Neuronal stem cell (in vitro differentiated cells): ENCODE measurements around the gene ODF4.

Source experiments
- DNase-seq: peaks from one replicate; pipeline ENCODE4 v3.0.0-alpha.2; 2013; ENCODE audit warnings: low spot score
- H2AFZ ChIP-seq: one replicate; pipeline ENCODE4 v1.6.1; 2013; ENCODE audit warnings: mild to moderate bottlenecking, low read length, inconsistent platforms
- H2AK5ac ChIP-seq: 2 replicates; pipeline ENCODE4 v1.6.1; 2013; ENCODE audit warnings: low read depth, mild to moderate bottlenecking, inconsistent platforms, low read length, moderate library complexity, mixed read lengths
- H2BK120ac ChIP-seq: 2 replicates; pipeline ENCODE4 v1.6.1; 2013; ENCODE audit warnings: low read depth, mild to moderate bottlenecking, inconsistent platforms, low read length, moderate library complexity, mixed read lengths
- H2BK12ac ChIP-seq: one replicate; pipeline ENCODE4 v1.6.1; 2013; ENCODE audit warnings: low read length, inconsistent platforms
- H2BK15ac ChIP-seq: 2 replicates; pipeline ENCODE4 v1.6.1; 2013; ENCODE audit warnings: mild to moderate bottlenecking, low read length, inconsistent platforms, mixed read lengths
- H2BK5ac ChIP-seq: one replicate; pipeline ENCODE4 v1.6.1; 2013; ENCODE audit warnings: inconsistent platforms, mild to moderate bottlenecking, low read length, moderate library complexity
- H3K14ac ChIP-seq: one replicate; pipeline ENCODE4 v1.6.1; 2013; ENCODE audit warnings: low read length, inconsistent platforms
- H3K18ac ChIP-seq: 2 replicates; pipeline ENCODE4 v1.6.1; 2013; ENCODE audit warnings: low read length, inconsistent platforms
- H3K23ac ChIP-seq: 2 replicates; pipeline ENCODE4 v1.6.1; 2013; ENCODE audit warnings: low read depth, mild to moderate bottlenecking, mixed read lengths, low read length, inconsistent platforms; ENCODE audit not compliant: poor library complexity
- H3K27ac ChIP-seq: replicated peaks from 3 replicates; pipeline ENCODE4 v1.5.1; 2013; ENCODE audit warnings: low read length, inconsistent platforms
- H3K27me3 ChIP-seq, 3 experiments: 2 replicates each; pipeline ENCODE4 v1.6.1; 2013; ENCODE audit warnings: low read length in 3 of 3, mild to moderate bottlenecking in 2 of 3, inconsistent platforms in 1 of 3, low read depth in 1 of 3, mixed read lengths in 1 of 3, moderate library complexity in 1 of 3; ENCODE audit not compliant: control insufficient read depth in 3 of 3, insufficient read depth in 3 of 3
- H3K36me3 ChIP-seq, 2 donors: replicated peaks in 1 of 2; 2 replicates each; pipeline ENCODE4 v1.6.1; 2013; ENCODE audit warnings: low read length in 2 of 2; ENCODE audit not compliant: control insufficient read depth in 2 of 2, insufficient read depth in 2 of 2
- H3K4ac ChIP-seq: 2 replicates; pipeline ENCODE4 v1.6.1; 2013; ENCODE audit warnings: inconsistent platforms, mild to moderate bottlenecking, low read length, moderate library complexity
- H3K4me1 ChIP-seq, 2 donors: 1 replicate in 1 of 2; 2 replicates in 1 of 2; pipeline ENCODE4 v1.6.1; 2013; ENCODE audit warnings: low read length in 2 of 2, low read depth in 1 of 2; ENCODE audit not compliant: control insufficient read depth in 2 of 2, insufficient read depth in 1 of 2
- H3K4me2 ChIP-seq: one replicate; pipeline ENCODE4 v1.6.1; 2013; ENCODE audit warnings: mild to moderate bottlenecking, low read length, inconsistent platforms; ENCODE audit not compliant: insufficient read depth, poor library complexity, severe bottlenecking
- H3K4me3 ChIP-seq, 2 donors: 2 replicates each; pipeline ENCODE4 v1.5.1; 2013; ENCODE audit warnings: low read length in 2 of 2, mild to moderate bottlenecking in 2 of 2, inconsistent platforms in 1 of 2, moderate library complexity in 1 of 2
- H3K79me1 ChIP-seq: one replicate; pipeline ENCODE4 v1.6.1; 2013; ENCODE audit warnings: low read depth, mild to moderate bottlenecking, inconsistent platforms, low read length, moderate library complexity
- H3K9ac ChIP-seq: one replicate; pipeline ENCODE4 v1.6.1; 2013; ENCODE audit warnings: mild to moderate bottlenecking, low read depth, low read length, inconsistent platforms; ENCODE audit not compliant: poor library complexity
- H3K9me3 ChIP-seq, 2 donors: replicated peaks in 1 of 2; 2 replicates each; pipeline versions ENCODE3 to v1.6.1; 2013; ENCODE audit warnings: low read length in 2 of 2, mild to moderate bottlenecking in 2 of 2, inconsistent platforms in 1 of 2, low read depth in 1 of 2, mixed read lengths in 1 of 2, moderate library complexity in 1 of 2; ENCODE audit not compliant: control insufficient read depth in 2 of 2, insufficient read depth in 1 of 2
- H4K8ac ChIP-seq: one replicate; pipeline ENCODE4 v1.6.1; 2013; ENCODE audit warnings: low read depth, mild to moderate bottlenecking, inconsistent platforms, low read length, moderate library complexity
- H4K91ac ChIP-seq: one replicate; pipeline ENCODE4 v1.6.1; 2013; ENCODE audit warnings: low read length, low read depth, mild to moderate bottlenecking, inconsistent platforms; ENCODE audit not compliant: poor library complexity
- WGBS, 2 donors: extraction: QIAGEN DNeasy Blood & Tissue Kit; methylation state at CpG; one replicate each; pipeline ENCODE4 v1.1.7; 2013; ENCODE audit warnings: missing lambda C conversion rate in 2 of 2, mixed read lengths in 1 of 2; ENCODE audit not compliant: insufficient read length in 2 of 2, insufficient replicate concordance in 1 of 2; ENCODE audit errors: extremely low coverage in 2 of 2; 5-methylcytosine and 5-hydroxymethylcytosine counted together

ODF4 gene

GRCh38 chr17:8294814-8295316 lies 44.8 kb upstream of the ODF4 start:
- peak overlapping the region; percentile 53 for H3K27ac ChIP-seq

GRCh38 chr17:8300226-8300625 lies 39.4 kb upstream of the ODF4 start:
- no peak overlapping the region for H3K27ac ChIP-seq
- no peaks in the 10 kb centered on the region for H3K4me1 ChIP-seq
- H3K9me3 ChIP-seq: no peaks in the 10 kb centered on the region
- no peak overlapping the region for H2BK5ac ChIP-seq
- no peak overlapping the region for H3K23ac ChIP-seq
- no peak overlapping the region for H3K9ac ChIP-seq
- H2AK5ac ChIP-seq: no peak overlapping the region
- H3K18ac ChIP-seq: no peak overlapping the region
- no peak overlapping the region for H2BK15ac ChIP-seq
- no peak overlapping the region for H3K4me3 ChIP-seq
- no peak overlapping the region for H4K91ac ChIP-seq
- no peak overlapping the region for H3K14ac ChIP-seq
- peak overlapping the region; percentile 60 for H2AFZ ChIP-seq
- WGBS, 2 donors: no CpG with 5 or more reads among the region's 3 CpGs
- no peaks in the 10 kb centered on the region for H3K27me3 ChIP-seq
- no peak overlapping the region for H3K4ac ChIP-seq
- H3K36me3 ChIP-seq: no peaks in the 10 kb centered on the region
- no peak overlapping the region for H2BK120ac ChIP-seq
- DNase-seq: no peak
- no peak overlapping the region for H3K4me2 ChIP-seq
- H3K79me1 ChIP-seq: no peaks in the 10 kb centered on the region
- no peak overlapping the region for H4K8ac ChIP-seq
- no peak overlapping the region for H2BK12ac ChIP-seq

More at GRCh38 chr17:8294814-8295316, 44.8 kb upstream of the ODF4 start:
- H3K27me3 ChIP-seq: no peaks in the 10 kb centered on the region
- DNase-seq: no peak
- H3K9me3 ChIP-seq: no peaks in the 10 kb centered on the region
- no peak overlapping the region for H2AK5ac ChIP-seq
- H2BK12ac ChIP-seq: no peak overlapping the region
- peak overlapping the region; percentile 0 to 68 for H3K4me3 ChIP-seq
- no peak overlapping the region for H3K9ac ChIP-seq
- H3K36me3 ChIP-seq: peaks cover 0 to 1% of the 10 kb centered on the region in 2 donors
- no peaks in the 10 kb centered on the region for H3K79me1 ChIP-seq
- no peak overlapping the region for H2BK5ac ChIP-seq
- H2BK120ac ChIP-seq: no peak overlapping the region
- H3K4me2 ChIP-seq: peak overlapping the region; percentile 57
- H4K8ac ChIP-seq: no peak overlapping the region
- no CpG with 5 or more reads among the region's 15 CpGs for WGBS, 2 donors
- peak overlapping the region; percentile 48 for H3K18ac ChIP-seq
- no peak overlapping the region for H4K91ac ChIP-seq
- no peak overlapping the region for H2BK15ac ChIP-seq
- H3K23ac ChIP-seq: no peak overlapping the region
- no peak overlapping the region for H3K14ac ChIP-seq
- peaks cover 4 to 8% of the 10 kb centered on the region in 2 donors for H3K4me1 ChIP-seq
- no peak overlapping the region for H3K4ac ChIP-seq
- peak overlapping the region; percentile 97 for H2AFZ ChIP-seq

- Histone ChIP-seq H3K23ac (no peak overlapping the region), H2AFZ (peak overlapping the region; percentile 60), H2AK5ac (peak overlapping the region; percentile 85), H3K4me3 (no peak overlapping the region), H2BK5ac (no peak overlapping the region), H3K27ac (no peak overlapping the region), H3K36me3 (no peaks in the 10 kb centered on the region), H2BK12ac (no peak overlapping the region), H4K8ac (no peak overlapping the region), H3K9me3 (no peaks in the 10 kb centered on the region), H3K14ac (no peak overlapping the region), H2BK120ac (no peak overlapping the region), H3K4me1 (no peaks in the 10 kb centered on the region), H3K27me3 (no peaks in the 10 kb centered on the region), H4K91ac (no peak overlapping the region), H3K4ac (no peak overlapping the region), H3K4me2 (no peak overlapping the region), H2BK15ac (no peak overlapping the region), H3K18ac (no peak overlapping the region), H3K79me1 (no peaks in the 10 kb centered on the region), H3K9ac (no peak overlapping the region)
- DNase-seq: peak; percentile 51
- WGBS, 2 donors: no CpG with 5 or more reads among the region's 8 CpGs
These were observed 38.9 kb upstream of the ODF4 start for GRCh38 chr17:8300627-8301242.

GRCh38 chr17:8310601-8311123 lies 29.0 kb upstream of the ODF4 start:
- Histone ChIP-seq H3K27ac (no peak overlapping the region), H3K4me3 (peak overlapping the region in 1 of 2 donors; percentile 60), H3K14ac (peak overlapping the region; percentile 85), H3K23ac (no peak overlapping the region), H3K18ac (peak overlapping the region; percentile 3), H2AFZ (no peak overlapping the region), H3K9me3 (no peaks in the 10 kb centered on the region), H3K36me3 (no peaks in the 10 kb centered on the region), H3K9ac (peak overlapping the region; percentile 55), H2AK5ac (peak overlapping the region; percentile 52), H4K91ac (no peak overlapping the region), H4K8ac (no peak overlapping the region), H3K79me1 (no peaks in the 10 kb centered on the region), H3K4me1 (peaks cover 6 to 15% of the 10 kb centered on the region in 2 donors), H2BK15ac (peak overlapping the region; percentile 15), H3K4ac (no peak overlapping the region), H2BK12ac (no peak overlapping the region), H3K27me3 (peaks cover 3 to 56% (median 11%) of the 10 kb centered on the region in 3 experiments), H3K4me2 (no peak overlapping the region), H2BK120ac (peak overlapping the region; percentile 87), H2BK5ac (no peak overlapping the region)
- WGBS, 2 donors: no CpG with 5 or more reads among the region's 10 CpGs
- DNase-seq: no peak
